HG02981 (cell line): ENCODE measurements around the gene CHMP1A.
"Not testable (repeated sequence)": the region's sequence is repeated elsewhere in the genome, so short reads cannot be mapped to it uniquely, and the experiment has no call there.

ENCODE experiments used
- ATAC-seq: cut with Tn5 transposase; IDR thresholded peaks from one replicate; pipeline ENCODE4 v1.9.1; 2021; ENCODE audit warnings: mild to moderate bottlenecking, moderate library complexity; ENCODE audit not compliant: unreplicated experiment

The CHMP1A gene

GRCh38 chr16:89661215-89661614 is 3.7 kb upstream of the CHMP1A start:
- ATAC-seq, result no peak

GRCh38 chr16:89660146-89660545 is 2.6 kb upstream of the CHMP1A start:
- ATAC-seq, result no peak

- ATAC-seq, result no peak
Measured at GRCh38 chr16:89658221-89658879, 842 bp upstream of the CHMP1A start.

GRCh38 chr16:89656435-89657121 is 930 bp downstream of the CHMP1A start:
- ATAC-seq, result no peak

- ATAC-seq, result no peak
Measured at GRCh38 chr16:89655062-89655643, 2.4 kb downstream of the CHMP1A start.

GRCh38 chr16:89653656-89654295 is 3.7 kb downstream of the CHMP1A start:
- ATAC-seq, result no peak

- ATAC-seq, result no peak
Measured at GRCh38 chr16:89651584-89651983, 5.9 kb downstream of the CHMP1A start.

- ATAC-seq, result no peak
Measured at GRCh38 chr16:89646906-89647305, 10.6 kb downstream of the CHMP1A start.

- ATAC-seq, result no peak
Measured at GRCh38 chr16:89646270-89646669, 11.2 kb downstream of the CHMP1A start.

- ATAC-seq, result no peak
Measured at GRCh38 chr16:89645122-89645521, 12.4 kb downstream of the CHMP1A start.

- no peak for ATAC-seq
Measured at GRCh38 chr16:89643769-89644300, 13.7 kb downstream of the CHMP1A start.

- no peak for ATAC-seq
Measured at GRCh38 chr16:89642574-89642973, 14.9 kb downstream of the CHMP1A start.

GRCh38 chr16:89641458-89642119 is 15.9 kb downstream of the CHMP1A start:
- ATAC-seq, result no peak

- no peak for ATAC-seq
Measured at GRCh38 chr16:89639385-89639784, 18.1 kb downstream of the CHMP1A start.

- no peak for ATAC-seq
Measured at GRCh38 chr16:89638455-89638854, 19.1 kb downstream of the CHMP1A start.

GRCh38 chr16:89637379-89637778 is 20.1 kb downstream of the CHMP1A start:
- no peak for ATAC-seq

GRCh38 chr16:89636663-89637062 is 20.8 kb downstream of the CHMP1A start:
- ATAC-seq, result no peak

- ATAC-seq, result not testable (repeated sequence)
Measured at GRCh38 chr16:89634463-89635385, 22.8 kb downstream of the CHMP1A start.

GRCh38 chr16:89633064-89633631 is 24.4 kb downstream of the CHMP1A start:
- no peak for ATAC-seq
